ENCODE results near the gene RAB17.

The RAB17 gene

GRCh38 chr2:237573721-237574415 lies 16.7 kb downstream of the RAB17 start:
- no peak for DNase-seq (ENCODE audit: extremely low read depth, low read depth)
- no peak for TF ChIP-seq CTCF (IDR thresholded peaks at IDR 0.05; ENCODE audit: low read depth, low read length)

- TF ChIP-seq CTCF (IDR thresholded peaks at IDR 0.05; ENCODE audit: low read depth, low read length): no peak
- DNase-seq (ENCODE audit: extremely low read depth, low read depth): no peak
These were observed 17.8 kb downstream of the RAB17 start for GRCh38 chr2:237572742-237573101.

GRCh38 chr2:237572021-237572741 lies 18.4 kb downstream of the RAB17 start:
- peak; percentile 95 for TF ChIP-seq CTCF (IDR thresholded peaks at IDR 0.05; ENCODE audit: low read depth, low read length)
- DNase-seq (ENCODE audit: extremely low read depth, low read depth): peak; percentile 80

- no peak for TF ChIP-seq CTCF (IDR thresholded peaks at IDR 0.05; ENCODE audit: low read depth, low read length)
- DNase-seq (ENCODE audit: extremely low read depth, low read depth): no peak
These were observed 19.0 kb downstream of the RAB17 start for GRCh38 chr2:237571551-237571950.

GRCh38 chr2:237570776-237571335 lies 19.7 kb downstream of the RAB17 start:
- TF ChIP-seq CTCF (IDR thresholded peaks at IDR 0.05; ENCODE audit: low read depth, low read length): no peak
- DNase-seq (ENCODE audit: extremely low read depth, low read depth): no peak

- DNase-seq (ENCODE audit: extremely low read depth, low read depth): no peak
- TF ChIP-seq CTCF (IDR thresholded peaks at IDR 0.05; ENCODE audit: low read depth, low read length): no peak
These were observed 20.6 kb downstream of the RAB17 start for GRCh38 chr2:237569896-237570295.

- no peak for TF ChIP-seq CTCF (IDR thresholded peaks at IDR 0.05; ENCODE audit: low read depth, low read length)
- DNase-seq (ENCODE audit: extremely low read depth, low read depth): no peak
These were observed 21.5 kb downstream of the RAB17 start for GRCh38 chr2:237569041-237569440.

All from AG09319 (cell line).